OCI-LY7 (cell line): ENCODE data around the gene PSME4. TPM values are rescaled to one million over a fixed set of nuclear protein-coding genes. Genes with fewer than 3 reads are reported as not detected.

Experiments
- BruUV-seq: library from RNA; stranded (reverse); fragments of 400-500 nt; replicated peaks from 2 replicates; lab custom pipeline; 2021; lab: Mats Ljungman, UMichigan
- CTCF ChIA-PET: fragments of 300-600 bp; sonication (Branson Sonifier 250); formaldehyde crosslinking; loops from one replicate; lab custom pipeline; 2022; ENCODE audit warnings: antibody characterized with exemption; ENCODE audit not compliant: unreplicated experiment; lab: Charles Lee
- POLR2A ChIA-PET: fragments of 300-600 bp; sonication (Branson Sonifier 250); formaldehyde crosslinking; loops from one replicate; lab custom pipeline; 2022; ENCODE audit warnings: antibody characterized with exemption; lab: Charles Lee
- DNase-seq: peaks from one replicate; pipeline ENCODE4 v3.0.0-alpha.2; 2015; ENCODE audit warnings: low spot score
- H2AFZ ChIP-seq: fragments of 200-600 bp; sonication (generic), shearing (Covaris generic); 2 replicates; pipeline ENCODE4 v1.6.1; 2014; ENCODE audit warnings: mild to moderate bottlenecking, antibody characterized with exemption, low read length, moderate library complexity
- H3K27ac ChIP-seq: fragments of 200-600 bp; sonication (generic); 2 replicates; pipeline ENCODE4 v1.5.1; 2014; ENCODE audit warnings: mixed run types, low read depth, mild to moderate bottlenecking, moderate library complexity, low read length, inconsistent platforms; ENCODE audit not compliant: poor library complexity, severe bottlenecking
- H3K36me3 ChIP-seq: fragments of 200-600 bp; sonication (generic); 2 replicates; pipeline ENCODE4 v1.6.1; 2014; ENCODE audit warnings: mild to moderate bottlenecking, antibody characterized with exemption, low read length, moderate library complexity, mixed read lengths; ENCODE audit not compliant: insufficient read depth
- H3K4me1 ChIP-seq: fragments of 200-600 bp; sonication (generic); 2 replicates; pipeline ENCODE4 v1.5.1; 2014; ENCODE audit warnings: mild to moderate bottlenecking, low read length; ENCODE audit not compliant: insufficient read depth, poor library complexity, severe bottlenecking
- H3K4me2 ChIP-seq: fragments of 200-600 bp; sonication (generic); 2 replicates; pipeline ENCODE4 v1.6.1; 2014; ENCODE audit warnings: mild to moderate bottlenecking, low read length
- H3K4me3 ChIP-seq: fragments of 200-600 bp; sonication (generic); 2 replicates; pipeline ENCODE4 v1.5.1; 2014; ENCODE audit warnings: mild to moderate bottlenecking, low read depth, low read length; ENCODE audit not compliant: poor library complexity, severe bottlenecking
- H3K79me2 ChIP-seq: fragments of 200-600 bp; sonication (generic); 2 replicates; pipeline ENCODE4 v1.6.1; 2016; ENCODE audit warnings: low read depth, mild to moderate bottlenecking, low read length, moderate library complexity, mixed read lengths; ENCODE audit not compliant: insufficient read depth
- H3K9me2 ChIP-seq: fragments of 200-600 bp; sonication (generic); 2 replicates; pipeline ENCODE4 v1.6.1; 2016; ENCODE audit warnings: mild to moderate bottlenecking, low read length, mixed read lengths; ENCODE audit not compliant: insufficient read depth
- H3K9me3 ChIP-seq: fragments of 200-600 bp; sonication (generic); 2 replicates; pipeline ENCODE4 v1.6.1; 2014; ENCODE audit warnings: mild to moderate bottlenecking, mixed run types, low read length, mixed read lengths
- H4K20me1 ChIP-seq: fragments of 200-600 bp; sonication (generic); 2 replicates; pipeline ENCODE4 v1.6.1; 2014; ENCODE audit warnings: mild to moderate bottlenecking, antibody characterized with exemption, low read length, moderate library complexity, mixed read lengths; ENCODE audit not compliant: insufficient read depth
- CTCF ChIP-seq: fragments of 200-600 bp; sonication (generic); conservative IDR thresholded peaks from 2 replicates; pipeline ENCODE4 v1.5.1; 2014; ENCODE audit warnings: mild to moderate bottlenecking, antibody characterized with exemption, low read length, moderate library complexity, mixed read lengths
- EZH2phosphoT487 ChIP-seq: fragments of 200-600 bp; sonication (generic); IDR thresholded peaks from 2 replicates; pipeline ENCODE4 v1.6.1; 2018; ENCODE audit warnings: low read depth, borderline replicate concordance, mild to moderate bottlenecking, mixed run types, antibody characterized with exemption, low read length, moderate library complexity, mixed read lengths
- intact Hi-C: fragments of 100-400 bp; cut with micrococcal nuclease; formaldehyde crosslinking; loops from one replicate; pipeline ENCODE4 v1.10.0; 2022; ENCODE audit not compliant: unreplicated experiment
- total RNA-seq, 2 experiments: library from RNA; depleted of rRNA in 1 of 2; stranded (reverse); fragments of >200 nt in 1 of 2; shearing (Covaris generic) in 1 of 2; gene quantifications; 2 replicates each; pipeline ENCODE4 v1.2.3, GENCODE V29; 2014 to 2022

Gene PSME4
- total RNA-seq, 2 experiments from 2014 or later: 38.8 to 82.9 TPM

GRCh38 chr2:53896864-53897263, 73.9 kb downstream of the PSME4 start:
- intact Hi-C loops: no loop called here
- CTCF ChIA-PET: no interaction called here
- BruUV-seq: no TSS peak

GRCh38 chr2:53886406-53887280, 84.2 kb downstream of the PSME4 start:
- Histone ChIP-seq H3K4me2 (no peak overlapping the region), H4K20me1 (no peaks in the 10 kb centered on the region), H3K4me1 (no peaks in the 10 kb centered on the region), H2AFZ (no peak overlapping the region), H3K9me3 (no peaks in the 10 kb centered on the region), H3K4me3 (no peak overlapping the region), H3K79me2 (no peaks in the 10 kb centered on the region), H3K36me3 (peaks cover 98% of the 10 kb centered on the region), H3K27ac (no peak overlapping the region), H3K9me2 (no peaks in the 10 kb centered on the region)
- ChIA-PET CTCF (no interaction called here), POLR2A (interaction anchor here (0.8 to 2.4 kb wide), 3 partner anchors 10 to 53 kb away, joined by 3 to 11 read pairs (median 10); no protein-coding TSS in a partner anchor)
- no peak for DNase-seq
- no peak for TF ChIP-seq EZH2phosphoT487
- no peak for TF ChIP-seq CTCF
- no TSS peak for BruUV-seq
- intact Hi-C loops: no loop called here

More at GRCh38 chr2:53896864-53897263, 73.9 kb downstream of the PSME4 start:
- Histone ChIP-seq H3K4me1 (no peaks in the 10 kb centered on the region), H4K20me1 (no peaks in the 10 kb centered on the region), H3K9me3 (no peaks in the 10 kb centered on the region), H3K36me3 (peaks cover 99% of the 10 kb centered on the region), H3K9me2 (no peaks in the 10 kb centered on the region), H3K4me3 (no peak overlapping the region), H2AFZ (no peak overlapping the region), H3K27ac (no peak overlapping the region), H3K79me2 (no peaks in the 10 kb centered on the region), H3K4me2 (no peak overlapping the region)
- POLR2A ChIA-PET: interaction anchor here (0.9 to 1.1 kb wide), 2 partner anchors 35 to 326 kb away, joined by 3 to 5 read pairs; no protein-coding TSS in a partner anchor
- DNase-seq: no peak
- TF ChIP-seq CTCF (no peak), EZH2phosphoT487 (no peak)

GRCh38 chr2:53884883-53885282, 85.9 kb downstream of the PSME4 start:
- Histone ChIP-seq H3K27ac (no peak overlapping the region), H3K9me2 (no peaks in the 10 kb centered on the region), H3K36me3 (peaks cover 98% of the 10 kb centered on the region), H3K9me3 (no peaks in the 10 kb centered on the region), H3K79me2 (no peaks in the 10 kb centered on the region), H3K4me1 (no peaks in the 10 kb centered on the region), H3K4me3 (no peak overlapping the region), H4K20me1 (no peaks in the 10 kb centered on the region), H3K4me2 (no peak overlapping the region), H2AFZ (no peak overlapping the region)
- intact Hi-C loops: no loop called here
- BruUV-seq: no TSS peak
- ChIA-PET POLR2A (interaction anchor here (1.5 to 2.4 kb wide), 2 partner anchors 8 to 13 kb away, joined by 10 to 11 read pairs; no protein-coding TSS in a partner anchor), CTCF (no interaction called here)
- no peak for TF ChIP-seq EZH2phosphoT487
- no peak for TF ChIP-seq CTCF
- DNase-seq: no peak
